Adrenal gland (tissue), 12 donors: ENCODE measurements around the gene TMEM236. TPM values are rescaled to one million over a fixed set of nuclear protein-coding genes. Genes with fewer than 3 reads are reported as not detected.

Experiments
- DNase-seq, 7 donors: peaks; one replicate each; pipeline ENCODE4 v3.0.0-alpha.2; 2019 to 2020
- H3K27ac ChIP-seq, 5 donors: fragments of 200-600 bp; sonication (generic) in 4 of 5; 1 replicate in 3 of 5; 2 replicates in 2 of 5; pipeline versions ENCODE4 v1.5.1 to v1.8.0; 2016 to 2020; ENCODE audit warnings: mild to moderate bottlenecking in 1 of 5
- H3K27me3 ChIP-seq: fragments of 200-600 bp; 2 replicates; pipeline ENCODE4 v1.8.0; 2021
- H3K36me3 ChIP-seq, 2 donors: fragments of 200-600 bp; replicated peaks in 1 of 2; 1 replicate in 1 of 2; 2 replicates in 1 of 2; pipeline versions ENCODE4 v1.5.1 to v1.8.0; 2018 to 2022
- H3K4me1 ChIP-seq, 2 donors: fragments of 200-600 bp; replicated peaks in 1 of 2; 1 replicate in 1 of 2; 2 replicates in 1 of 2; pipeline versions ENCODE4 v1.5.1 to v1.8.0; 2018 to 2021
- H3K4me3 ChIP-seq, 4 donors: fragments of 200-600 bp; sonication (generic) in 3 of 4; one replicate each; pipeline ENCODE4 v1.5.1; 2016 to 2018
- H3K9me3 ChIP-seq, 3 donors: fragments of 200-600 bp; sonication (generic) in 1 of 3; replicated peaks in 1 of 3; 1 replicate in 2 of 3; 2 replicates in 1 of 3; pipeline versions ENCODE4 v1.5.1 to v1.8.0; 2016 to 2021
- CTCF ChIP-seq, 6 experiments: fragments of 450-650 bp in 4 of 6; fragments of 200-600 bp in 2 of 6; sonication (generic) in 1 of 6; IDR thresholded peaks; 1 replicate in 5 of 6; 2 replicates in 1 of 6; pipeline versions ENCODE4 v1.5.1 to v1.8.0; 2016 to 2021; ENCODE audit warnings: antibody characterized with exemption in 6 of 6, mild to moderate bottlenecking in 2 of 6, moderate library complexity in 1 of 6
- POLR2A ChIP-seq, 2 donors: fragments of 450-650 bp; IDR thresholded peaks; one replicate each; pipeline ENCODE4 v1.6.1; 2017; ENCODE audit warnings: antibody characterized with exemption in 2 of 2, mild to moderate bottlenecking in 2 of 2, moderate library complexity in 1 of 2
- WGBS, 4 donors: extraction: QIAGEN DNeasy Blood & Tissue Kit in 2 of 4; methylation state at CpG; one replicate each; pipeline versions ENCODE4 v1.1.5 to v1.1.7; 2013 to 2017; 5-methylcytosine and 5-hydroxymethylcytosine counted together
- intact Hi-C, 2 donors: fragments of 100-400 bp; cut with DNase I; formaldehyde crosslinking; loops; one replicate each; pipeline versions ENCODE4 v1.14.1 to v1.15.0; 2022 to 2023
- polyA plus RNA-seq, 3 donors: library from polyadenylated mRNA; stranded (reverse); fragments of 200-250 nt in 2 of 3; fragments of 350-450 nt in 1 of 3; fragmentation: Illumina TruSeq in 1 of 3; extraction: RNeasy Lipid Tissue Mini Kit (QIAGEN cat#74804) in 1 of 3; gene quantifications; one replicate each; pipeline ENCODE4 v1.2.3, GENCODE V29; 2013 to 2014
- total RNA-seq, 9 donors: library from RNA; depleted of rRNA in 4 of 9; stranded (reverse); fragments of >200 nt in 4 of 9; fragments of 120-200 nt in 1 of 9; fragmentation: NEBNext Ultra II Directional in 1 of 9; extraction: Animal tissue kit (Norgen Biotek cat#: 25700) in 1 of 9; gene quantifications; one replicate each; pipeline versions ENCODE4 v1.1.0 to v1.2.4, GENCODE V29; 2013 to 2023
- donor health status: healthy with polysubstance abuse.
- donor health status: Bipolar disorder and iron deficiency.
- donor health status: DM: yes; HTN: yes; CAD: no.
- donor health status: DM: no; HTN: no; CAD: no.
- donor health status: DM: no; HTN: no; CAD: no.
- donor health status: DM: yes; HTN: yes; CAD: no.

TMEM236 gene
- total and polyA plus RNA-seq, 12 donors, result 0.24 to 2.8 (median 1.6) TPM

GRCh38 chr10:17747883-17748550 lies 4.0 kb upstream of the TMEM236 start:
- intact Hi-C loops, result loop anchor here in 1 of 2 donors (10.0 kb wide), 1 partner anchor 133 kb away; the partner anchor contains the start of gene HACD1
- 67 to 87% (median 84%) methylated on average over 3 to 10 of the region's 10 CpGs for WGBS, 4 donors
- DNase-seq, result peak in 1 of 7 donors; percentile 39
- peaks cover 0 to 2% of the 10 kb centered on the region in 2 donors for H3K4me1 ChIP-seq
- H3K9me3 ChIP-seq, result no peaks in the 10 kb centered on the region
- no peak for TF ChIP-seq POLR2A (IDR thresholded peaks at IDR 0.05)
- no peak for TF ChIP-seq CTCF (IDR thresholded peaks at IDR 0.05)
- H3K36me3 ChIP-seq, result no peaks in the 10 kb centered on the region
- no peak overlapping the region for H3K27ac ChIP-seq
- H3K27me3 ChIP-seq, result no peaks in the 10 kb centered on the region
- no peak overlapping the region for H3K4me3 ChIP-seq

GRCh38 chr10:17749890-17750289 lies 2.1 kb upstream of the TMEM236 start:
- Histone ChIP-seq H3K4me1 (no peaks in the 10 kb centered on the region), H3K27me3 (no peaks in the 10 kb centered on the region), H3K27ac (no peak overlapping the region), H3K4me3 (no peak overlapping the region), H3K36me3 (no peaks in the 10 kb centered on the region), H3K9me3 (no peaks in the 10 kb centered on the region)
- DNase-seq, result no peak
- no peak for TF ChIP-seq CTCF (IDR thresholded peaks at IDR 0.05)
- no peak for TF ChIP-seq POLR2A (IDR thresholded peaks at IDR 0.05)
- intact Hi-C loops, result loop anchor here in 1 of 2 donors (10.0 kb wide), 1 partner anchor 135 kb away; the partner anchor contains the start of gene HACD1
- WGBS, 4 donors, result 91 to 96% (median 95%) methylated on average over 8 of the region's 8 CpGs

GRCh38 chr10:17756557-17757217 lies 4.7 kb downstream of the TMEM236 start:
- intact Hi-C loops, result no loop called here
- no peaks in the 10 kb centered on the region for H3K27me3 ChIP-seq
- TF ChIP-seq POLR2A (IDR thresholded peaks at IDR 0.05), result no peak
- TF ChIP-seq CTCF (IDR thresholded peaks at IDR 0.05), result no peak
- no peak for DNase-seq
- H3K36me3 ChIP-seq, result no peaks in the 10 kb centered on the region
- no peaks in the 10 kb centered on the region for H3K9me3 ChIP-seq
- no peaks in the 10 kb centered on the region for H3K4me1 ChIP-seq
- 65 to 74% (median 67%) methylated on average over 7 of the region's 7 CpGs for WGBS, 4 donors
- no peak overlapping the region for H3K27ac ChIP-seq
- H3K4me3 ChIP-seq, result no peak overlapping the region

GRCh38 chr10:17758200-17758599 lies 6.2 kb downstream of the TMEM236 start:
- WGBS, 4 donors, result 71 to 83% (median 77%) methylated on average over 2 of the region's 2 CpGs
- intact Hi-C loops, result no loop called here

More at GRCh38 chr10:17758200-17758599, 6.2 kb downstream of the TMEM236 start:
- DNase-seq, result no peak
- H3K4me1 ChIP-seq, result no peaks in the 10 kb centered on the region
- TF ChIP-seq CTCF (IDR thresholded peaks at IDR 0.05) (no peak), POLR2A (IDR thresholded peaks at IDR 0.05) (no peak)
- H3K27ac ChIP-seq, result no peak overlapping the region
- no peak overlapping the region for H3K4me3 ChIP-seq
- no peaks in the 10 kb centered on the region for H3K9me3 ChIP-seq
- no peaks in the 10 kb centered on the region for H3K27me3 ChIP-seq
- no peaks in the 10 kb centered on the region for H3K36me3 ChIP-seq
